Measurements from ENCODE around the gene SOCS6. TPM values are rescaled to one million over a fixed set of nuclear protein-coding genes. Genes with fewer than 3 reads are reported as not detected.

Gene SOCS6
- total and polyA plus RNA-seq, 2 of the 13 experiments (the other 11 are each of a cell fraction or from before 2014, with no cell fraction given) = 18.6 to 38.3 TPM

DNA sequence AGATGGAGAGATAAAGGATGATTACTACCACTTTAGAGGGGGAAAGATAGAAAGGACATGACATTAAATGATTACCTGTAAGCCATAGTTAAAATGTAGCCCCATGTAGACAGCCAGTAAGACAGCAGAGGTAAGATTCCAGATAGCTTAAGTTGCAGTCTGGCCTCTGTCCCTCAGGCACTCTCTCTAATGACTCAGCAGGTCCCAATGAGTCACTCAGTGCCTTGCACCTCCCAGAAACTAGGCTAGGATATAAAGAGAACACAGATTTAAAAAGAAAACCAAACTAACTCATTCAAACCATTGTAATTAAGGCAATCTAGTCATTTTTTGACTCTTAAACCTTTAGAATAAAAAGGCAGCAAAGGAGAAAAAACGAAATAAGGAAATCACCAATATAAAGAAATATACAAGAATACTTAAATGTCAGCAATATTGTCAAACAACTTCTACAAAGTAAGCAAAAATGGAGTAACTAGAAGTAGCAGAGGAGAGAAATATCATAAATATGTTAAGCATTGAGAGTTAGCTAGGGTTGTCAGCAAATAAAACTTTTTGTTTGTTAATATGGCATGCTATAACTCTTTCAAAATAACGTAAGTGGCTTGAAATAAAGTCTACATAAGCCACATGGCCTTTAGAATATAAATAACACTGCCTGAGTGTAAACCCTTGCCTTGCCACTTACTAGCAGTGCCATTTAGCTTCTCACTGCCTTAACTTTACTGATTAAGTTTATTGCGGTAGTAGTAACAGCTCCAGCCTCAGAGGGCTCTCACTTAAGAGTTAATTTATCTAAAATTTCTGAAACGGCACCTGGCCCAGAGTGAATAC is 48.5 kb downstream of the SOCS6 start (continued):
- TF ChIP-seq ZNF331 (CRISPR knock-in tag; IDR thresholded peaks at IDR 0.05) = peak; percentile 62; the same call in 1 of the 2 replicates
- TF ChIP-seq, protein P1, sequence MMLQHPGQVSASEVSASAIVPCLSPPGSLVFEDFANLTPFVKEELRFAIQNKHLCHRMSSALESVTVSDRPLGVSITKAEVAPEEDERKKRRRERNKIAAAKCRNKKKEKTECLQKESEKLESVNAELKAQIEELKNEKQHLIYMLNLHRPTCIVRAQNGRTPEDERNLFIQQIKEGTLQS (CRISPR knock-in tag; IDR thresholded peaks at IDR 0.05) = peak; percentile 77
- peak in 1 of 2 experiments; percentile 52; a peak in 1 of 4 replicates for TF ChIP-seq EP300 (IDR thresholded peaks at IDR 0.05; ENCODE audit: low read depth in 2 of 2, low read length in 2 of 2)
- no peak for TF ChIP-seq EP300 (CRISPR knock-in tag; IDR thresholded peaks at IDR 0.05; ENCODE audit: borderline replicate concordance)
- peak; percentile 74; the same call in 1 of the 2 replicates for TF ChIP-seq MAFG (CRISPR knock-in tag; IDR thresholded peaks at IDR 0.05)
- no peak for TF ChIP-seq CBX2 (IDR thresholded peaks at IDR 0.05; ENCODE audit: low read depth, low read length)
- TF ChIP-seq CBX2 (CRISPR knock-in tag; IDR thresholded peaks at IDR 0.05; ENCODE audit: low read depth) = no peak
- TF ChIP-seq FOSL1 (CRISPR knock-in tag; IDR thresholded peaks at IDR 0.05; ENCODE audit: borderline replicate concordance) = peak; percentile 73
- TF ChIP-seq, protein P2, sequence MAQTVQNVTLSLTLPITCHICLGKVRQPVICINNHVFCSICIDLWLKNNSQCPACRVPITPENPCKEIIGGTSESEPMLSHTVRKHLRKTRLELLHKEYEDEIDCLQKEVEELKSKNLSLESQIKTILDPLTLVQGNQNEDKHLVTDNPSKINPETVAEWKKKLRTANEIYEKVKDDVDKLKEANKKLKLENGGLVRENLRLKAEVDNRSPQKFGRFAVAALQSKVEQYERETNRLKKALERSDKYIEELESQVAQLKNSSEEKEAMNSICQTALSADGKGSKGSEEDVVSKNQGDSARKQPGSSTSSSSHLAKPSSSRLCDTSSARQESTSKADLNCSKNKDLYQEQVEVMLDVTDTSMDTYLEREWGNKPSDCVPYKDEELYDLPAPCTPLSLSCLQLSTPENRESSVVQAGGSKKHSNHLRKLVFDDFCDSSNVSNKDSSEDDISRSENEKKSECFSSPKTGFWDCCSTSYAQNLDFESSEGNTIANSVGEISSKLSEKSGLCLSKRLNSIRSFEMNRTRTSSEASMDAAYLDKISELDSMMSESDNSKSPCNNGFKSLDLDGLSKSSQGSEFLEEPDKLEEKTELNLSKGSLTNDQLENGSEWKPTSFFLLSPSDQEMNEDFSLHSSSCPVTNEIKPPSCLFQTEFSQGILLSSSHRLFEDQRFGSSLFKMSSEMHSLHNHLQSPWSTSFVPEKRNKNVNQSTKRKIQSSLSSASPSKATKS (CRISPR knock-in tag; IDR thresholded peaks at IDR 0.05) = no peak
- TF ChIP-seq HDAC2 (CRISPR knock-in tag; IDR thresholded peaks at IDR 0.05) = 0 out of 2 replicates have a peak, but pooled peaks have one; percentile 29
- peak; percentile 46 for TF ChIP-seq GATAD2A (CRISPR knock-in tag; IDR thresholded peaks at IDR 0.05)
- peak; percentile 33; the same call in 1 of the 2 replicates for TF ChIP-seq HMG20A (CRISPR knock-in tag; IDR thresholded peaks at IDR 0.05; ENCODE audit: borderline replicate concordance)
- TF ChIP-seq EED (CRISPR knock-in tag; IDR thresholded peaks at IDR 0.05) = no peak
- TF ChIP-seq, protein P3, sequence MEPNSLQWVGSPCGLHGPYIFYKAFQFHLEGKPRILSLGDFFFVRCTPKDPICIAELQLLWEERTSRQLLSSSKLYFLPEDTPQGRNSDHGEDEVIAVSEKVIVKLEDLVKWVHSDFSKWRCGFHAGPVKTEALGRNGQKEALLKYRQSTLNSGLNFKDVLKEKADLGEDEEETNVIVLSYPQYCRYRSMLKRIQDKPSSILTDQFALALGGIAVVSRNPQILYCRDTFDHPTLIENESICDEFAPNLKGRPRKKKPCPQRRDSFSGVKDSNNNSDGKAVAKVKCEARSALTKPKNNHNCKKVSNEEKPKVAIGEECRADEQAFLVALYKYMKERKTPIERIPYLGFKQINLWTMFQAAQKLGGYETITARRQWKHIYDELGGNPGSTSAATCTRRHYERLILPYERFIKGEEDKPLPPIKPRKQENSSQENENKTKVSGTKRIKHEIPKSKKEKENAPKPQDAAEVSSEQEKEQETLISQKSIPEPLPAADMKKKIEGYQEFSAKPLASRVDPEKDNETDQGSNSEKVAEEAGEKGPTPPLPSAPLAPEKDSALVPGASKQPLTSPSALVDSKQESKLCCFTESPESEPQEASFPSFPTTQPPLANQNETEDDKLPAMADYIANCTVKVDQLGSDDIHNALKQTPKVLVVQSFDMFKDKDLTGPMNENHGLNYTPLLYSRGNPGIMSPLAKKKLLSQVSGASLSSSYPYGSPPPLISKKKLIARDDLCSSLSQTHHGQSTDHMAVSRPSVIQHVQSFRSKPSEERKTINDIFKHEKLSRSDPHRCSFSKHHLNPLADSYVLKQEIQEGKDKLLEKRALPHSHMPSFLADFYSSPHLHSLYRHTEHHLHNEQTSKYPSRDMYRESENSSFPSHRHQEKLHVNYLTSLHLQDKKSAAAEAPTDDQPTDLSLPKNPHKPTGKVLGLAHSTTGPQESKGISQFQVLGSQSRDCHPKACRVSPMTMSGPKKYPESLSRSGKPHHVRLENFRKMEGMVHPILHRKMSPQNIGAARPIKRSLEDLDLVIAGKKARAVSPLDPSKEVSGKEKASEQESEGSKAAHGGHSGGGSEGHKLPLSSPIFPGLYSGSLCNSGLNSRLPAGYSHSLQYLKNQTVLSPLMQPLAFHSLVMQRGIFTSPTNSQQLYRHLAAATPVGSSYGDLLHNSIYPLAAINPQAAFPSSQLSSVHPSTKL (CRISPR knock-in tag; IDR thresholded peaks at IDR 0.05) = peak; percentile 73
- no peak for TF ChIP-seq ZNF891 (CRISPR knock-in tag; IDR thresholded peaks at IDR 0.05)
- TF ChIP-seq CEBPG (CRISPR knock-in tag; IDR thresholded peaks at IDR 0.05) = peak; percentile 26; the same call in 1 of the 2 replicates
- TF ChIP-seq MAFK (conservative IDR thresholded peaks at IDR 0.05 in 1 of 2, IDR thresholded peaks at IDR 0.05 in 1 of 2; ENCODE audit: low read length in 2 of 2) = peak; percentile 65 to 86
- TF ChIP-seq TEAD3 (CRISPR knock-in tag; optimal IDR thresholded peaks at IDR 0.05; ENCODE audit: borderline replicate concordance) = peak; percentile 36
- no peak for TF ChIP-seq ZFP41 (CRISPR knock-in tag; IDR thresholded peaks at IDR 0.05; ENCODE audit: borderline replicate concordance)
- TF ChIP-seq NFE2L2 (IDR thresholded peaks at IDR 0.05; ENCODE audit: low read length) = peak; percentile 92
- TF ChIP-seq SKI (IDR thresholded peaks at IDR 0.05; ENCODE audit: partially characterized antibody) = no peak
- no peak for TF ChIP-seq PHF8 (CRISPR knock-in tag; IDR thresholded peaks at IDR 0.05)
- TF ChIP-seq RBFOX2 (IDR thresholded peaks at IDR 0.05; ENCODE audit: low read depth, low read length) = peak; percentile 34; the same call in 1 of the 2 replicates
- TF ChIP-seq MAFF (IDR thresholded peaks at IDR 0.05; ENCODE audit: low read depth, low read length) = peak; percentile 88
- TF ChIP-seq RXRB (CRISPR knock-in tag; IDR thresholded peaks at IDR 0.05; ENCODE audit: borderline replicate concordance) = peak; percentile 52; the same call in 1 of the 2 replicates
- TF ChIP-seq ZNF260 (CRISPR knock-in tag; IDR thresholded peaks at IDR 0.05; ENCODE audit: borderline replicate concordance, low read depth) = no peak

Measured in HepG2 (cell line).